AG04450 (cell line): ENCODE results near the gene JMJD7. TPM values are rescaled to one million over a fixed set of nuclear protein-coding genes. Genes with fewer than 3 reads are reported as not detected.

ENCODE experiments used
- CTCF ChIA-PET: fragments of 300-600, 350-600 bp; formaldehyde crosslinking; extraction: SDS; loops from one replicate; lab custom pipeline; 2022; ENCODE audit warnings: antibody characterized with exemption, inconsistent platforms; lab: Charles Lee
- POLR2A ChIA-PET: fragments of 350-600 bp; formaldehyde crosslinking; extraction: SDS; loops from one replicate; lab custom pipeline; 2021; ENCODE audit warnings: antibody characterized with exemption, inconsistent platforms; lab: Yijun Ruan, JAX
- DNase-seq: peaks from one replicate; pipeline ENCODE4 v3.0.0-alpha.2; 2011; ENCODE audit warnings: low read depth, low spot score
- H3K27ac ChIP-seq: one replicate; pipeline ENCODE4 v1.5.1; 2012; ENCODE audit warnings: low read depth, low read length, control low read depth
- H3K27me3 ChIP-seq: one replicate; pipeline ENCODE4 v1.6.0; 2012; ENCODE audit warnings: low read length; ENCODE audit not compliant: control insufficient read depth, insufficient read depth
- H3K4me3 ChIP-seq: 2 replicates; pipeline ENCODE4 v1.5.1; 2011; ENCODE audit warnings: mild to moderate bottlenecking, low read depth, low read length, control low read depth
- H3K9me3 ChIP-seq: 2 replicates; pipeline ENCODE4 v1.5.1; 2012; ENCODE audit warnings: low read length; ENCODE audit not compliant: control insufficient read depth, insufficient read depth
- polyA plus RNA-seq: library from polyadenylated mRNA; depleted of rRNA; stranded (reverse); fragments of >200 nt; gene quantifications from 2 replicates; pipeline ENCODE4 v1.2.3, GENCODE V29; 2011
- TF ChIP-seq, protein P1 (sequence below): IDR thresholded peaks from 2 replicates; pipeline ENCODE4 v1.5.1; 2011; ENCODE audit warnings: low read depth, low read length, control low read depth, inconsistent platforms

JMJD7 gene
- polyA plus RNA-seq, 1 experiment, result 5.1 TPM

DNA sequence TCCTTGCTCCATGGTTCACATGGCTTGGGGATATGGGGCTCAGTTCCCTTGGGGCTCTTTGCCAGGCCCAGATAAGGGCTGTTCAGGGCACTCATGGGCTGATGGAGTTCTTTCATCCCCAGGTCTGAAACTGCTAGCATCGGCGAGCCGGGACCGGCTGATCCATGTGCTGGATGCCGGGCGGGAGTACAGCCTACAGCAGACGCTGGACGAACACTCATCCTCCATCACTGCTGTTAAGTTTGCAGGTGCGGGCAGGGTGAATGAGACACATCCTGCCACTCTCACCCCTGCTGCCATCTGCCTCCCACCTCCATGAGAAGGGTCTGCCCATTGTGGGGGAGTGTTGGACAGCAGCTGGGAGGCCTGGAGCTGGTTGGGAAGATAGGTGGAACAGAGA lies 11.1 kb upstream of the JMJD7 start:
- ChIA-PET CTCF (interaction anchor here (2.1 kb wide), 1 partner anchor 45 kb away, joined by 6 read pairs; no protein-coding TSS in a partner anchor), POLR2A (no interaction called here)
- no peak overlapping the region for H3K4me3 ChIP-seq
- TF ChIP-seq, protein P1, sequence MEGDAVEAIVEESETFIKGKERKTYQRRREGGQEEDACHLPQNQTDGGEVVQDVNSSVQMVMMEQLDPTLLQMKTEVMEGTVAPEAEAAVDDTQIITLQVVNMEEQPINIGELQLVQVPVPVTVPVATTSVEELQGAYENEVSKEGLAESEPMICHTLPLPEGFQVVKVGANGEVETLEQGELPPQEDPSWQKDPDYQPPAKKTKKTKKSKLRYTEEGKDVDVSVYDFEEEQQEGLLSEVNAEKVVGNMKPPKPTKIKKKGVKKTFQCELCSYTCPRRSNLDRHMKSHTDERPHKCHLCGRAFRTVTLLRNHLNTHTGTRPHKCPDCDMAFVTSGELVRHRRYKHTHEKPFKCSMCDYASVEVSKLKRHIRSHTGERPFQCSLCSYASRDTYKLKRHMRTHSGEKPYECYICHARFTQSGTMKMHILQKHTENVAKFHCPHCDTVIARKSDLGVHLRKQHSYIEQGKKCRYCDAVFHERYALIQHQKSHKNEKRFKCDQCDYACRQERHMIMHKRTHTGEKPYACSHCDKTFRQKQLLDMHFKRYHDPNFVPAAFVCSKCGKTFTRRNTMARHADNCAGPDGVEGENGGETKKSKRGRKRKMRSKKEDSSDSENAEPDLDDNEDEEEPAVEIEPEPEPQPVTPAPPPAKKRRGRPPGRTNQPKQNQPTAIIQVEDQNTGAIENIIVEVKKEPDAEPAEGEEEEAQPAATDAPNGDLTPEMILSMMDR, result no peak
- H3K27ac ChIP-seq, result no peak overlapping the region
- DNase-seq, result no peak
- H3K27me3 ChIP-seq, result no peaks in the 10 kb centered on the region
- no peaks in the 10 kb centered on the region for H3K9me3 ChIP-seq

- no peak for DNase-seq
- CTCF ChIA-PET, result interaction anchor here (2.1 kb wide), 1 partner anchor 45 kb away, joined by 6 read pairs; no protein-coding TSS in a partner anchor
- Histone ChIP-seq H3K4me3 (no peak overlapping the region), H3K27ac (no peak overlapping the region), H3K9me3 (no peaks in the 10 kb centered on the region), H3K27me3 (no peaks in the 10 kb centered on the region)
- TF ChIP-seq, protein P1, result no peak
- POLR2A ChIA-PET, result interaction anchor here (0.6 kb wide), 1 partner anchor 33 kb away, joined by 6 read pairs; no protein-coding TSS in a partner anchor
Observed at GRCh38 chr15:41817327-41817726, 10.6 kb upstream of the JMJD7 start.

DNA sequence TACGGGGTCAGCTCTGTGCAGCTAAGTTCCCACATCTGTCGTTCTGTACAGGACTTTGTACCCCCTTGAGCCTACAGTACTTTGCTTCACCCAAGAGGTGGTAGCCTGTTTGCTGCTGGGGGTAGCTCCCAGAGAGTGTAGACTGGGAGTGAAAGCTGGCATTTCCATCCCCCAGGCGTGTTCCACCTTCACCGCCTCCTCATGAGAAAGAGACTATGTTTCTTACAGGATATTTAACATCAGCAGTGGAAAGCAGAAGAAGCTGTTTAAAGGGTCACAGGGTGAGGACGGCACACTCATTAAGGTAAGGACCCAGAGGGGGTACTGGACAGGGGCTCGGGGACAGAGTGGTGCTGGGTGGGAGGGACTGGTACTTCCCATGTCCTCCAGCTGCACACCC lies 10.1 kb upstream of the JMJD7 start:
- CTCF ChIA-PET, result interaction anchor here (1.0 to 2.1 kb wide), 3 partner anchors 44 to 87 kb away, joined by 4 to 6 read pairs (median 4); partner anchors contain the start of gene MAPKBP1
- no peak overlapping the region for H3K4me3 ChIP-seq
- TF ChIP-seq, protein P1, result no peak

GRCh38 chr15:41819455-41820050 lies 8.3 kb upstream of the JMJD7 start:
- Histone ChIP-seq H3K27me3 (no peaks in the 10 kb centered on the region), H3K4me3 (no peak overlapping the region), H3K27ac (no peak overlapping the region), H3K9me3 (no peaks in the 10 kb centered on the region)
- ChIA-PET CTCF (interaction anchor here (0.6 to 1.4 kb wide), 3 partner anchors 45 to 234 kb away, joined by 3 to 5 read pairs (median 3); partner anchors contain the start of gene MAPKBP1), POLR2A (interaction anchor here (0.7 kb wide), 1 partner anchor 261 kb away, joined by 5 read pairs; no protein-coding TSS in a partner anchor)
- no peak for DNase-seq
- TF ChIP-seq, protein P1, result no peak

More for the DNA sequence above, 10.1 kb upstream of the JMJD7 start:
- POLR2A ChIA-PET, result no interaction called here
- Histone ChIP-seq H3K9me3 (no peaks in the 10 kb centered on the region), H3K27ac (no peak overlapping the region), H3K27me3 (no peaks in the 10 kb centered on the region)
- no peak for DNase-seq

GRCh38 chr15:41820791-41821423 lies 7.0 kb upstream of the JMJD7 start:
- Histone ChIP-seq H3K27me3 (no peaks in the 10 kb centered on the region), H3K9me3 (no peaks in the 10 kb centered on the region), H3K27ac (no peak overlapping the region), H3K4me3 (no peak overlapping the region)
- CTCF ChIA-PET, result interaction anchor here (1.3 to 1.4 kb wide), 3 partner anchors 9 to 49 kb away, joined by 3 to 5 read pairs (median 3); partner anchors contain the start of gene MAPKBP1
- POLR2A ChIA-PET, result no interaction called here
- DNase-seq, result no peak
- TF ChIP-seq, protein P1, result no peak
